ENCODE results near the gene CHAF1A. TPM values are rescaled to one million over a fixed set of nuclear protein-coding genes. Genes with fewer than 3 reads are reported as not detected.
A peak's percentile ranks its signal among the peaks of the same experiment; 100 is the strongest.

CHAF1A gene
- total RNA-seq, 3 donors from 2014 or later (not counting 1 experiment from before 2014, with no cell fraction given), result 34.4 to 40.8 (median 35.2) TPM

DNA sequence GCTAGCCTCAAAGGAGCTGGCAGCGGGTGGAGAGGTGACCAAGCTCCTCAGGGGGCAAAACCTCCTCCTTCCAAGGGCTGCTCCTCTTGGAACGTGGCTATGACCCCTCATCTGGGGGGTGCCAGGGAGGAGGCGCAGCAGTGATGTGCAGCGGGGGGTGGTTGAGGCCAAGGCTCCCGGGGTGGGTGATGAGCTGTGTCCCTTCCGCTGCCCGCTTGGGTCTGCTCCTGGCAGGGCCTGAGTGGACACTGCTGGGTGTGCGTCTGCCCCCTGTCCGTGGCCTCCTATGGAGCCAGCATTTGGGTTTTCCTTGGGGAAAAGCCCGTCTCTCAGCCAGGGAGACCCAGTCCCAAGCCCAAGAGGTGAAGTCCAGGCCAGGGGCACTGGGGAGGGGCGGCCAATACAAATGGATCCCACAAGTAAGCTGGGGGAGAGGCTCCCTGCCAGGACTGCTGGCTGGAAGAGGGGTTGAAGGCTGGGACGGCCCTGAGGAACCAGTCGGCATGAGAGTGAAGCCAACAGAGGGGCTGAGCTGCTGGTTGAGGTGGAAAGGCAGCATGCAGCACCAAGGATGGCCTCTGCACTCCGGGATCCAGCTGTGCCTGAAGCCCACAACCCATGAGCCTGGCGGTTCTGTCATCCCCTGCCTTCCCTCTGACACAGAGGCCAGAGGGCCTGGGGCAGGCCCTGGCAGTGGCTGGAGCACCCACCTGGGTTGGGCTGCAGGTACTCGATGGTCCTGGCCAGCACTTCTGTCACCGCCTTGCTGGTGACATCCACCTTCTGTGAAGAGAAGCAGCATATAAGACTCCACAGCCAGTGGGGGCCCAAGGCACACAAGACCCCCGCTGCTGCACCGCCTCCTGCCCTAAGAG lies 36.4 kb upstream of the CHAF1A start:
- Histone ChIP-seq H3K4me3 (ENCODE audit: low read length) (no peak overlapping the region), H3K9me3 (ENCODE audit: control insufficient read depth, insufficient read depth, low read length) (no peaks in the 10 kb centered on the region), H3K27ac (ENCODE audit: low read length) (no peak overlapping the region), H3K36me3 (ENCODE audit: control insufficient read depth, insufficient read depth, low read length) (peaks cover 36% of the 10 kb centered on the region), H3K27me3 (ENCODE audit: control insufficient read depth, insufficient read depth, low read length) (no peaks in the 10 kb centered on the region), H3K4me1 (ENCODE audit: control insufficient read depth, insufficient read depth, low read length) (peaks cover 35% of the 10 kb centered on the region)
- intact Hi-C loops (cut with micrococcal nuclease), result no loop called here
- H3K27me3 Mint-ChIP-seq (ENCODE audit: low read depth in 2 of 2), result no peaks in the 10 kb centered on the region
- peaks cover 24 to 41% of the 10 kb centered on the region in 2 donors for H3K4me1 Mint-ChIP-seq
- peak overlapping the region; percentile 51 to 93 for H3K27ac Mint-ChIP-seq
- TF ChIP-seq, protein P1, sequence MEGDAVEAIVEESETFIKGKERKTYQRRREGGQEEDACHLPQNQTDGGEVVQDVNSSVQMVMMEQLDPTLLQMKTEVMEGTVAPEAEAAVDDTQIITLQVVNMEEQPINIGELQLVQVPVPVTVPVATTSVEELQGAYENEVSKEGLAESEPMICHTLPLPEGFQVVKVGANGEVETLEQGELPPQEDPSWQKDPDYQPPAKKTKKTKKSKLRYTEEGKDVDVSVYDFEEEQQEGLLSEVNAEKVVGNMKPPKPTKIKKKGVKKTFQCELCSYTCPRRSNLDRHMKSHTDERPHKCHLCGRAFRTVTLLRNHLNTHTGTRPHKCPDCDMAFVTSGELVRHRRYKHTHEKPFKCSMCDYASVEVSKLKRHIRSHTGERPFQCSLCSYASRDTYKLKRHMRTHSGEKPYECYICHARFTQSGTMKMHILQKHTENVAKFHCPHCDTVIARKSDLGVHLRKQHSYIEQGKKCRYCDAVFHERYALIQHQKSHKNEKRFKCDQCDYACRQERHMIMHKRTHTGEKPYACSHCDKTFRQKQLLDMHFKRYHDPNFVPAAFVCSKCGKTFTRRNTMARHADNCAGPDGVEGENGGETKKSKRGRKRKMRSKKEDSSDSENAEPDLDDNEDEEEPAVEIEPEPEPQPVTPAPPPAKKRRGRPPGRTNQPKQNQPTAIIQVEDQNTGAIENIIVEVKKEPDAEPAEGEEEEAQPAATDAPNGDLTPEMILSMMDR (IDR thresholded peaks at IDR 0.05), result no peak
- no peaks in the 10 kb centered on the region for H3K36me3 Mint-ChIP-seq
- H3K4me3 Mint-ChIP-seq, result no peak overlapping the region
- DNase-seq (no peak), ATAC-seq (no peak)
- WGBS (ENCODE audit: insufficient coverage), result 98% methylated on average over 19 of the region's 19 CpGs
- no peaks in the 10 kb centered on the region for H3K9me3 Mint-ChIP-seq

DNA sequence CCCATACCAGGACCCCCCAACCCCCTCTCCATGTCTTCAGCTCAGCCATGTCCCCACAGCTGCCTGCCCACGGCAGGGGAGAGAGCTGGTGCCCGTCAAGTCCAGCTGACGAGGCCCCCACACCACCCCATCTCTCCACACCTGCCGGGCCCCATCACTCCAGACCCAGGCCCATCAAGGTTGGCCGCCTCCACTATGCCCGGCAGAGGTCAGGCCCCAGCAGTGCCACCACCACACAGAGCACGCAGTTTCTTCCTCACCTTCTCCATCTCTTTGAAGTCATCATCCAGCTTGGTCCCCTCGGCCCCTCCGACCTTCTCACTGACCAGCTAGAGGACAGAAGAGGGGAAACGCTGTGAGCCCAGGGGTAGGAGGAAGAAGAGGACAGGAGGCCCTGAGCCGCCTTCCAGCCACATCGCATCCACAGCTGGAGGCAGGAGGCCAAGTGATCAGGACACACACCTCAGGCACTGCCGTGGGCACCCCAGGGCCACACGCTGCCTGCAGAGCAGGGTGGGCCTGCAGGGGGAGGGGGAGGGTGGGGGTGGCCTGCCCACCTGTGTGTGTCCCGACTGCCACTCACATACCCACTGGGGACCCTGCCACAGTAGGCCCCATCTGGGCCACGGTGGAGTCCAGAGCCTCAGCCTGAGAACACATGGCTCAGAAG lies 35.6 kb upstream of the CHAF1A start:
- Histone ChIP-seq H3K27me3 (ENCODE audit: control insufficient read depth, insufficient read depth, low read length) (no peaks in the 10 kb centered on the region), H3K36me3 (ENCODE audit: control insufficient read depth, insufficient read depth, low read length) (peaks cover 35% of the 10 kb centered on the region), H3K27ac (ENCODE audit: low read length) (peak overlapping the region; percentile 12), H3K4me1 (ENCODE audit: control insufficient read depth, insufficient read depth, low read length) (peaks cover 43% of the 10 kb centered on the region), H3K9me3 (ENCODE audit: control insufficient read depth, insufficient read depth, low read length) (no peaks in the 10 kb centered on the region), H3K4me3 (ENCODE audit: low read length) (no peak overlapping the region)
- intact Hi-C loops (cut with micrococcal nuclease), result no loop called here
- 96% methylated on average over 16 of the region's 16 CpGs for WGBS (ENCODE audit: insufficient coverage)
- H3K27me3 Mint-ChIP-seq (ENCODE audit: low read depth in 2 of 2), result no peaks in the 10 kb centered on the region
- H3K4me1 Mint-ChIP-seq, result peaks cover 24 to 41% of the 10 kb centered on the region in 2 donors
- H3K9me3 Mint-ChIP-seq, result no peaks in the 10 kb centered on the region
- no peaks in the 10 kb centered on the region for H3K36me3 Mint-ChIP-seq
- H3K4me3 Mint-ChIP-seq, result no peak overlapping the region
- H3K27ac Mint-ChIP-seq, result peak overlapping the region; percentile 93
- ATAC-seq (no peak), DNase-seq (no peak)
- TF ChIP-seq, protein P1 (IDR thresholded peaks at IDR 0.05), result no peak

DNA sequence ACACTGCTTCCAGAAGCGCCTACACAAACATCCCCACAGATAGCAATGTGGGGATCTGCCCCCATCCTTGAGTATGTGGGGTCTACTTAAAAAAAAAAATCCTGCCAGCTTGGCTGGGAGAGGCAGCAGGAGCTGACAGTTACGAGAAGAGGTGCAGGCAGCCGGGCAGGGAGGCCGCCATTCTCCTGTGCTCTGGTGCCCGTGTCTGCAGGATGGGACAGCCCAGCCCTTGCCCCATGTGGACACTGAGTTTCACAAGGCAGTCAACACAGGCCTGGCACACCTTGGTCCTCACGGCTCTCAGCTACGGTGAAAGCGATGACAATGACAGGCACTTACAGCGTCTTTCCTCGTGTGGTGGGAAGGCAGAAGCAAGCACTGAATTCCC lies 35.1 kb upstream of the CHAF1A start:
- Mint-ChIP-seq H3K4me1 (peaks cover 24 to 46% of the 10 kb centered on the region in 2 donors), H3K27me3 (ENCODE audit: low read depth in 2 of 2) (no peaks in the 10 kb centered on the region), H3K4me3 (peak overlapping the region; percentile 28), H3K9me3 (no peaks in the 10 kb centered on the region), H3K36me3 (no peaks in the 10 kb centered on the region), H3K27ac (peak overlapping the region; percentile 93)
- Histone ChIP-seq H3K36me3 (ENCODE audit: control insufficient read depth, insufficient read depth, low read length) (peaks cover 32% of the 10 kb centered on the region), H3K4me1 (ENCODE audit: control insufficient read depth, insufficient read depth, low read length) (peaks cover 48% of the 10 kb centered on the region), H3K27me3 (ENCODE audit: control insufficient read depth, insufficient read depth, low read length) (no peaks in the 10 kb centered on the region), H3K4me3 (ENCODE audit: low read length) (no peak overlapping the region), H3K9me3 (ENCODE audit: control insufficient read depth, insufficient read depth, low read length) (no peaks in the 10 kb centered on the region), H3K27ac (ENCODE audit: low read length) (peak overlapping the region; percentile 85)
- TF ChIP-seq, protein P1 (IDR thresholded peaks at IDR 0.05), result no peak
- intact Hi-C loops (cut with micrococcal nuclease), result no loop called here
- no peak for DNase-seq
- ATAC-seq, result no peak
- WGBS (ENCODE audit: insufficient coverage), result 96% methylated on average over 10 of the region's 10 CpGs

Measured in natural killer cell (primary cell).